GM18511 (cell line): ENCODE results near the gene RASL11B.

Experiments
- ATAC-seq: cut with Tn5 transposase; IDR thresholded peaks from one replicate; pipeline ENCODE4 v1.9.1; 2021; ENCODE audit warnings: mild to moderate bottlenecking, moderate library complexity; ENCODE audit not compliant: unreplicated experiment

Gene RASL11B

GRCh38 chr4:52842792-52843191 lies 19.3 kb upstream of the RASL11B start:
- no peak for ATAC-seq

GRCh38 chr4:52843351-52843750 lies 18.8 kb upstream of the RASL11B start:
- no peak for ATAC-seq

GRCh38 chr4:52843958-52844357 lies 18.2 kb upstream of the RASL11B start:
- no peak for ATAC-seq

- no peak for ATAC-seq
These were observed 17.5 kb upstream of the RASL11B start for GRCh38 chr4:52844596-52844995.

- no peak for ATAC-seq
These were observed 15.6 kb upstream of the RASL11B start for GRCh38 chr4:52846502-52846901.

- ATAC-seq, result no peak
These were observed 13.9 kb upstream of the RASL11B start for GRCh38 chr4:52848254-52848653.

GRCh38 chr4:52850406-52851124 lies 11.6 kb upstream of the RASL11B start:
- ATAC-seq, result no peak

GRCh38 chr4:52852041-52852440 lies 10.1 kb upstream of the RASL11B start:
- no peak for ATAC-seq

- ATAC-seq, result no peak
These were observed 9.4 kb upstream of the RASL11B start for GRCh38 chr4:52852711-52853110.

GRCh38 chr4:52853351-52853750 lies 8.8 kb upstream of the RASL11B start:
- no peak for ATAC-seq

GRCh38 chr4:52856801-52857200 lies 5.3 kb upstream of the RASL11B start:
- ATAC-seq, result no peak

- no peak for ATAC-seq
These were observed 1.8 kb upstream of the RASL11B start for GRCh38 chr4:52860361-52860760.

GRCh38 chr4:52861171-52861823 lies 820 bp upstream of the RASL11B start:
- ATAC-seq, result no peak

- no peak for ATAC-seq
These were observed 583 bp downstream of the RASL11B start for GRCh38 chr4:52862639-52863161.

GRCh38 chr4:52863324-52863723 lies 1.2 kb downstream of the RASL11B start:
- ATAC-seq, result no peak

- no peak for ATAC-seq
These were observed 2.7 kb downstream of the RASL11B start for GRCh38 chr4:52864793-52865192.

GRCh38 chr4:52865300-52865699 lies 3.2 kb downstream of the RASL11B start:
- no peak for ATAC-seq

GRCh38 chr4:52866734-52867133 lies 4.6 kb downstream of the RASL11B start:
- ATAC-seq, result no peak

GRCh38 chr4:52867163-52867562 lies 5.0 kb downstream of the RASL11B start:
- ATAC-seq, result no peak

- no peak for ATAC-seq
These were observed 6.0 kb downstream of the RASL11B start for GRCh38 chr4:52868133-52868532.

- no peak for ATAC-seq
These were observed 7.1 kb downstream of the RASL11B start for GRCh38 chr4:52869196-52869595.

GRCh38 chr4:52869656-52870055 lies 7.5 kb downstream of the RASL11B start:
- ATAC-seq, result no peak
